ELF-1 (cell line): ENCODE measurements around the gene CCL3.
"Not testable (repeated sequence)": the region's sequence is repeated elsewhere in the genome, so short reads cannot be mapped to it uniquely, and the experiment has no call there.

Source experiments
- DNase-seq: peaks from one replicate; pipeline ENCODE4 v3.0.0-alpha.2; 2016; ENCODE audit warnings: low read depth, low spot score

The CCL3 gene

GRCh38 chr17:36086791-36087190 lies 3.2 kb downstream of the CCL3 start:
- DNase-seq, result no peak

GRCh38 chr17:36085765-36086164 lies 4.2 kb downstream of the CCL3 start:
- no peak for DNase-seq

DNA sequence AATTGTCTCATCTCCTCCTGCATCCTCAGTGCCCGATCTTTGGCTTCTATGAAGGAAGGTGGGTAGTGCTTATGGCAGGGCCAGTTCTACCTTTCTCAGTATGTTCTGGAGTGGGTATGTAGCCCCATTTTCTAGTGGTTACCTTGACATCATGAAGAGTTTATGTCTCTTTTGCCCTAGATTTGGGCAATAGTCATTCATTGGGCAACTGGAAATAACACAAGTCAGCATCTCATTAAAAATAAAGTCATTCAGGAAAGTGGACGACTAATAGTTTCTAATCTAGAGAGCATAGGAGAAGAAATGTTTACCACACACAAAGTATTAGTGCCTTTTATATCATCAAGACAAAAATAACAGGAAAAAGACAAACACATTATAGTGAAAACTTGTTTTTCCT lies 6.3 kb downstream of the CCL3 start:
- DNase-seq, result not testable (repeated sequence)

GRCh38 chr17:36082482-36083120 lies 7.3 kb downstream of the CCL3 start:
- DNase-seq, result not testable (repeated sequence)

- DNase-seq, result not testable (repeated sequence)
These were observed 8.1 kb downstream of the CCL3 start for GRCh38 chr17:36081681-36082471.

DNA sequence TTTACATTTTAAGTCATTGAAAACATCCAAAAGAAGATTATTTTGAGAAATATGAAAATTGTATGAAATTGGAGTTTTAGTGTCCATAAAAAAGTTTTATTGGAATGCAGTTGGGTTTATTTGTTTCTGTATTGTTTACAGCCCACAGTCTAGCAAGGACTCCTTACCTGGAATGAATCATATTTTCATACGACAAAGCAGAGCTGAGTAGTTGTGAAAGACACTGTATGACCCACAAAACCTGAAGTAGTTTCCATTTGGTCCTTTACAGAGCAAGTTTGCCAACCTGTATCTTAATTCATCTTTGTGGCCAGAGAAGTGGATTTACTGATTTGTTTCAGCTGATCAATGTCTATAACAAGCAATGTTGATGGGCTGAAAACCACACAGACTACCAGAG lies 15.6 kb downstream of the CCL3 start:
- DNase-seq, result no peak

GRCh38 chr17:36072431-36073121 lies 17.4 kb downstream of the CCL3 start:
- peak; percentile 74 for DNase-seq

DNA sequence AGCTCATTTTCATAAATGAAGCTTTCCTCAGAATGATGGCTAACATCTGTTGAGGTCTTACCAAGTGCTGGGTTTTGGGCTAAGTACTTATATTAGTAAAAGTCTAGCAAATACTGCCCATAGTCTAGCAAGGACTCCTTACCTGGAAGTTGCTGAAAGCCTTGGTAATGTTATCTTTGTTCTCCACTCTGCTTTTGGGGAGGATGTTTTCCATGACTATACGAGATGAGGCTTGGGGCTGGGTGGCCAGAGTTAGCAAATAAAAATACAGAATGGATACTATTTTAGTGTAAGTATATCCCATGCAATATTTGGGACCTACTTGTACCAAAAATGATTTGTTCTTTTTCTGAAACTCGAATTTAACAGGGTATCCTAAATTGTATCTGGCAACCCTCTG lies 18.2 kb downstream of the CCL3 start:
- DNase-seq, result no peak

DNA sequence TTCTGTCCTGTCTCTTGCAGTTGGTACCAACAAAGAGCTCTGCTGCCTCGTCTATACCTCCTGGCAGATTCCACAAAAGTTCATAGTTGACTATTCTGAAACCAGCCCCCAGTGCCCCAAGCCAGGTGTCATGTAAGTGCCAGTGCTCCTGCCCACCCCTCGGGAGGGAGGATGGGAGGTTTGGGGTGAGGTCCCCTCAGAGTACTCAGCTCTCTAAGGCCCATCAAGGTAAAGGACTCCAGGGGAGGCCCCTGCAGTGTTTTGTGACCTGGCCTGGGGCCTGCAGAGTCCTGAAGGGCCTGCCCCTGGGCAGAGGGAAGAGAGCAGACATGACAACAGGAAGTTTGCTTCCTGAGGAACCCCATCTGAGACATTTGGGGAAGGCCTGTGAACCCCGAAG lies 19.5 kb downstream of the CCL3 start:
- no peak for DNase-seq

DNA sequence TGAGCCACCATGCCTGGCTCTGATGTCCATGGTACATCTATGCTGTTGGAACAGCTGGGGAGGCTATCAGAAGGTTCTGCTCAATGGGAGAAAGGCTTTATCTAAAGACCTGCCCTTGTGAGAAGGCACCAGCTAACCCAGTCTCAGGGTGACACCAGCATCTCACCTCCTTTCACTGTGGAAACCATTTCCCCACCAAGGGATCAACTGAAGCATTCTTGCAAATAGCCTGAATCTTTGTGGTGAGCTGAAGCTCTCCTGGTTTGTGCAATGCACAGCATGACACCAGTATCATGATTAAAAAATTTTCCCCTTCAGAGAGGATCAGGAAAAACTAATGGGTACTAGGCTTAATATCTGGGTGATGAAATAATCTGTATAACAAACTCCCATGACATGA lies 20.8 kb downstream of the CCL3 start:
- DNase-seq, result no peak

- DNase-seq, result no peak
These were observed 21.4 kb downstream of the CCL3 start for GRCh38 chr17:36068524-36068923.

GRCh38 chr17:36066365-36066985 lies 23.5 kb downstream of the CCL3 start:
- no peak for DNase-seq

DNA sequence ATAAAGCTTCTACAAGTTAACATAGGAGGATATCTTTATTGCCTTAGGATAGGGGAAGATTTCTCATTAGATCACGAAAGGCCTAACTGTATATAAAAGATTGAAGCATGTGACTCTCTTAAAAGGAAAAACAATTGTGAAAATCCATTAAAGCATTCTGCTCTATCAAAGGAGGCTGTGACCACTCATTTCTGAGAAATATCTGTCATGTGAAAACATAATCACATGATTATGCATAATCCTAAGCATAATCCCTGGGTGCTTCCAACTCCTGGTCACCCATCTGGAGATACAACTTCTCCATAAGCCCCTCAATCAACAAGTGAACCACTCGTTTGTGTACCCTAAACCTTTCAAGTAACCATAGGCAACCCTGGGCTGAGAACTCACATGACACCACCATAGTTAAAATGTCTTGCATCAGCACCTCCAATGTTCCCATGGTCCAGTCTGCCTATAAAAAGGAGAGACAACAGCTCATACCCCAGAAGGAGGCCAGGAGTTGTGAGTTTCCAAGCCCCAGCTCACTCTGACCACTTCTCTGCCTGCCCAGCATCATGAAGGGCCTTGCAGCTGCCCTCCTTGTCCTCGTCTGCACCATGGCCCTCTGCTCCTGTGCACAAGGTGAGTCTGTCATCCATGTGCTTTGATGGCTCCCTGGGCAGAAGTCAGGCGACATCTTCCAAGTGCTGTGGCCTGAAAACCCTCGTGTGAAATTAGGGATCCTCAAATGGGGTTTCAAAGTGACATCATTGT lies 26.0 kb downstream of the CCL3 start, which contains the start of gene CCL18:
Gene CCL18, plus strand, starts transcription at position 487 of the 756 bp plus-strand sequence. Its CDS starts 71 bp downstream, at position 558.
- DNase-seq, result no peak

DNA sequence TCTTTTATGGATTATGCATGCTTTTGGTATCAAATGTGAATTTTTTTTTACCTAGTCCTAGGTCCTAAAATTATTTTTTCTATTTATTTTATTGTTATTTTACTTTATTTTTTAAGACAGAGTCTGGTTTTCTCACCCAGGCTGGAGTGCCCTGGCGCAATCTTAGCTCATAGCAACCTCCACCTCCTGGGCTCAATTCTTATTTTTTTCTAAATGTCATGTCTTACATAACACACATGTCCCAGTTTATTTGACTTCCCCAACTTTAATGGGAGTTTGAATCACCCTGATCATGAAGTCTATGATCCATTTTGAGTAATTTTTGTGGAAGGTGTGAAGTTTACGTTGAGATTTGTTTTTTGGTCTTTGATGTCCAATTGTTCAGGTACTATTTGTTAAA lies 29.1 kb downstream of the CCL3 start:
- DNase-seq, result no peak

GRCh38 chr17:36059406-36059805 lies 30.5 kb downstream of the CCL3 start:
- no peak for DNase-seq

- no peak for DNase-seq
These were observed 32.0 kb downstream of the CCL3 start for GRCh38 chr17:36057911-36058310.

DNA sequence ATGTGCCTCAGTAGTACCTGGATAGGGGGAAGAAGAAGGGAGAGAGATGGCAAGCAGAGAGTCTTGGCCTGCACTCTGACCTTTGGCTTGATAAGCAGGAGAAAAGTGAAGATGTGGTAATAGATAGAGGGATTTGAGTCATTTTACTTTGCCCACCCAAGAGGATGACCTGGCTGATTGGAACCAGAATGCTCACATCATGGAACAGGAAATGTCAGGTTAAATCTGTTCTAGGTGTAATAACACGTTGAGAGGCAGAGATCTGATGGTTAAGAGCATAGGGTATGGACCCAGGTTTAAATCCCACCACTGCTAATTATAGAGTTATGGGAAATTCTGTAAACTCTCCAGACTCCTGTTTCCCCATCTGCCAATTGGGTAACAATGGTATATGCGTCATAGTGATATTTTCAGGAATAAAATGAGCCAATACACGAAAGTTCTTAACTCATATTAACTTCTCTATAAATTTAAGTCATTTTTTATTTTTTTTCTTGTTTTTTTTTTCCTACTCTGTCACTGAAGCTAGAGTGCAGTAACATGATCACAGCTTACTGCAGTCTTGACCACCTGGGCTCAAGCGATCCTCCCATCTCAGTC lies 33.9 kb downstream of the CCL3 start:
- DNase-seq, result no peak

GRCh38 chr17:36055171-36055570 lies 34.8 kb downstream of the CCL3 start:
- no peak for DNase-seq

DNA sequence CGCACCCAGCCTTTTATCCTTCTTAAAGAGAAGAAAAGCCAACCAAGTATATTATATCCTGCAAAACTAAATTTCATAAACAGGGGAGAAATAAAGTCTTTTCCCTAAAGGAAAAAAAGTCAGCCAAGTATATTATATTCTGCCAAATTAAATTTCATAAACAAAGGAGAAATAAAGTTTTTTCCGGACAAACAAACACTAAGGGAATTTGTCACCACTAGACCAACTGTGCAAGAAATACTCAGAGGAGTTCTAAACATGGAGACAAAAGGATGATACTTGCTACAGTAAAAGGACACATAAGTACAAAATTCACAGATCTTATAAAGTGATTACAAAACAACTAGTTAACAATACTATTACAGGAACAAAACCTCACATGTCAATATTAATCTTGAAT lies 40.3 kb downstream of the CCL3 start:
- no peak for DNase-seq

GRCh38 chr17:36048066-36048465 lies 41.9 kb downstream of the CCL3 start:
- no peak for DNase-seq
